ENCODE measurements around the gene PARL. TPM values are rescaled to one million over a fixed set of nuclear protein-coding genes. Genes with fewer than 3 reads are reported as not detected.

The PARL gene
- total and polyA plus RNA-seq, 2 of the 13 experiments (the other 11 are each of a cell fraction or from before 2014, with no cell fraction given), result 46.3 to 58.6 TPM

DNA sequence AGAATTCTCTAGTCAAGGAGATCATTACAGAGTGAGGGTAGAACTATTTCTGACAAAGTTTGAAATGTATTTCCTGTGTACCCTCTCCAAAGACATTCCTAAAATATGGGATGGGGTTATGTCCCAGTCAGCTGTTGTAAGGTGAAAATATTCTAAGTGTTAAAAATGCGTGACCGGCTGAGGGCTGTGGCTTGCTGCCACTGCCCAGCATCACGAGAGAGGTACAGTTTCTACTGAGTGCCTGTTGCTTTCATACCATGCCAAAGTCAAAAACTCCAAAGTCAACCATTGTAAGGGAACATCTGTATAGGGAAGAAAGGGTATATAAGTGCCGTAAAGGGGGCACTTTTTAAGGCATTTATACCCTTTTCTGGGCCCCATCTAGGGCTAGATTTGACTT, 90.2 kb downstream of the PARL start:
- in situ Hi-C loops (cut with HindIII; ENCODE audit: extremely low pct_ligation_motif_present, low pct_unique_long_range_greater_than_20kb), result no loop called here
- DNase-seq (ENCODE audit: low spot score) (no peak), ATAC-seq (no peak), FAIRE-seq (no peak)
- H3K9me3 ChIP-seq (ENCODE audit: low read length), result no peaks in the 10 kb centered on the region
- no peak overlapping the region for H3K4me2 ChIP-seq (ENCODE audit: low read depth, low read length)
- no peaks in the 10 kb centered on the region for H4K20me1 ChIP-seq (ENCODE audit: insufficient read depth, low read length)
- peaks cover 19 to 61% of the 10 kb centered on the region in 2 experiments for H3K36me3 ChIP-seq (replicated peaks in 1 of 2; ENCODE audit: control insufficient read depth in 1 of 2, insufficient read depth in 2 of 2, low read length in 2 of 2)
- H3K79me2 ChIP-seq (ENCODE audit: insufficient read depth, low read length), result no peaks in the 10 kb centered on the region
- H2AFZ ChIP-seq (ENCODE audit: low read length), result no peak overlapping the region
- no TSS peak for BruUV-seq (replicated peaks)
- H3K4me1 ChIP-seq (ENCODE audit: insufficient read depth, low read length), result no peaks in the 10 kb centered on the region
- intact Hi-C loops (cut with micrococcal nuclease; ENCODE audit: unreplicated experiment), result no loop called here
- no peak overlapping the region for H3K27ac ChIP-seq (ENCODE audit: extremely low read length, insufficient read depth, low read length)
- no peak overlapping the region for H3K4me3 ChIP-seq (replicated peaks in 1 of 3; ENCODE audit: insufficient read depth in 1 of 3, low read depth in 2 of 3, low read length in 3 of 3)
- POLR2A ChIA-PET, result no interaction called here
- CTCF ChIA-PET (ENCODE audit: low intra/inter-chr PET ratio, low total read pairs), result no interaction called here
- H3K9ac ChIP-seq (ENCODE audit: insufficient read depth, low read depth, low read length), result no peak overlapping the region
- 95% methylated on average over 4 of the region's 4 CpGs for WGBS (ENCODE audit: low lambda C conversion rate)
- H3K27me3 ChIP-seq (ENCODE audit: control insufficient read depth in 1 of 2, insufficient read depth in 2 of 2, low read length in 2 of 2), result no peaks in the 10 kb centered on the region
- no peak for TF ChIP-seq SRY (CRISPR knock-in tag; IDR thresholded peaks at IDR 0.05)
- TF ChIP-seq ZEB1 (IDR thresholded peaks at IDR 0.05; ENCODE audit: insufficient replicate concordance, low read depth), result no peak
- TF ChIP-seq ATF4 (CRISPR knock-in tag; IDR thresholded peaks at IDR 0.05), result no peak
- no peak for TF ChIP-seq MXI1 (IDR thresholded peaks at IDR 0.05; ENCODE audit: borderline replicate concordance, low read depth, low read length)
- no peak for TF ChIP-seq ZNF264 (CRISPR knock-in tag; IDR thresholded peaks at IDR 0.05)
- no peak for TF ChIP-seq ATF1 (CRISPR knock-in tag; IDR thresholded peaks at IDR 0.05)
- TF ChIP-seq ZFP36L2 (CRISPR knock-in tag; IDR thresholded peaks at IDR 0.05), result no peak
- TF ChIP-seq HNRNPL (IDR thresholded peaks at IDR 0.05; ENCODE audit: low read depth, low read length), result no peak
- no peak for TF ChIP-seq PCBP1 (IDR thresholded peaks at IDR 0.05; ENCODE audit: borderline replicate concordance, low read depth, low read length)
- no peak for TF ChIP-seq ZNF572 (CRISPR knock-in tag; IDR thresholded peaks at IDR 0.05)
- TF ChIP-seq ZNF124 (CRISPR knock-in tag; IDR thresholded peaks at IDR 0.05), result no peak
- TF ChIP-seq MXD4 (CRISPR knock-in tag; IDR thresholded peaks at IDR 0.05), result no peak
- TF ChIP-seq HOMEZ (CRISPR knock-in tag; IDR thresholded peaks at IDR 0.05; ENCODE audit: low read depth), result no peak
- no peak for TF ChIP-seq BCL3 (CRISPR knock-in tag; IDR thresholded peaks at IDR 0.05)
- TF ChIP-seq, protein P1, sequence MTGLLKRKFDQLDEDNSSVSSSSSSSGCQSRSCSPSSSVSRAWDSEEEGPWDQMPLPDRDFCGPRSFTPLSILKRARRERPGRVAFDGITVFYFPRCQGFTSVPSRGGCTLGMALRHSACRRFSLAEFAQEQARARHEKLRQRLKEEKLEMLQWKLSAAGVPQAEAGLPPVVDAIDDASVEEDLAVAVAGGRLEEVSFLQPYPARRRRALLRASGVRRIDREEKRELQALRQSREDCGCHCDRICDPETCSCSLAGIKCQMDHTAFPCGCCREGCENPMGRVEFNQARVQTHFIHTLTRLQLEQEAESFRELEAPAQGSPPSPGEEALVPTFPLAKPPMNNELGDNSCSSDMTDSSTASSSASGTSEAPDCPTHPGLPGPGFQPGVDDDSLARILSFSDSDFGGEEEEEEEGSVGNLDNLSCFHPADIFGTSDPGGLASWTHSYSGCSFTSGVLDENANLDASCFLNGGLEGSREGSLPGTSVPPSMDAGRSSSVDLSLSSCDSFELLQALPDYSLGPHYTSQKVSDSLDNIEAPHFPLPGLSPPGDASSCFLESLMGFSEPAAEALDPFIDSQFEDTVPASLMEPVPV (CRISPR knock-in tag; IDR thresholded peaks at IDR 0.05), result no peak
- no peak for TF ChIP-seq TCF7L2 (IDR thresholded peaks at IDR 0.05; ENCODE audit: low read depth, low read length)
- TF ChIP-seq, protein P2, sequence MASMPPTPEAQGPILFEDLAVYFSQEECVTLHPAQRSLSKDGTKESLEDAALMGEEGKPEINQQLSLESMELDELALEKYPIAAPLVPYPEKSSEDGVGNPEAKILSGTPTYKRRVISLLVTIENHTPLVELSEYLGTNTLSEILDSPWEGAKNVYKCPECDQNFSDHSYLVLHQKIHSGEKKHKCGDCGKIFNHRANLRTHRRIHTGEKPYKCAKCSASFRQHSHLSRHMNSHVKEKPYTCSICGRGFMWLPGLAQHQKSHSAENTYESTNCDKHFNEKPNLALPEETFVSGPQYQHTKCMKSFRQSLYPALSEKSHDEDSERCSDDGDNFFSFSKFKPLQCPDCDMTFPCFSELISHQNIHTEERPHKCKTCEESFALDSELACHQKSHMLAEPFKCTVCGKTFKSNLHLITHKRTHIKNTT (CRISPR knock-in tag; IDR thresholded peaks at IDR 0.05), result no peak

Measured in HepG2 (cell line).